DND-41 (cell line): Measurements from ENCODE around the gene TEKT5.

ENCODE experiments used
- ATAC-seq: fragments of 200-7000 bp; cut with Tn5 transposase; 3 replicates; pipeline ENCODE4 v1.9.1; 2021; ENCODE audit warnings: low read depth; ENCODE audit not compliant: insufficient read depth
- DNase-seq: peaks from one replicate; pipeline ENCODE4 v3.0.0-alpha.2; 2020
- H2AFZ ChIP-seq: 2 replicates; pipeline ENCODE4 v1.6.0; 2012; ENCODE audit warnings: low read depth, low read length
- H3K27ac ChIP-seq: 2 replicates; pipeline ENCODE4 v1.5.1; 2012; ENCODE audit warnings: low read length, inconsistent platforms
- H3K27me3 ChIP-seq: fragments of 200-600 bp; sonication (generic); 2 replicates; pipeline ENCODE4 v1.6.0; 2012; ENCODE audit warnings: low read length, mild to moderate bottlenecking, inconsistent platforms; ENCODE audit not compliant: insufficient read depth, poor library complexity
- H3K36me3 ChIP-seq: 2 replicates; pipeline ENCODE4 v1.5.1; 2012; ENCODE audit warnings: low read length, inconsistent platforms; ENCODE audit not compliant: insufficient read depth
- H3K4me1 ChIP-seq: 2 replicates; pipeline ENCODE4 v1.5.1; 2012; ENCODE audit warnings: mild to moderate bottlenecking, low read length; ENCODE audit not compliant: insufficient read depth
- H3K4me2 ChIP-seq: 2 replicates; pipeline ENCODE4 v1.6.0; 2012; ENCODE audit warnings: mild to moderate bottlenecking, moderate library complexity, low read length, inconsistent platforms; ENCODE audit not compliant: insufficient read depth
- H3K4me3 ChIP-seq, 2 experiments: fragments of 200-600 bp in 1 of 2; shearing (Covaris generic) in 1 of 2; 2 replicates each; pipeline ENCODE4 v1.5.1; 2012 to 2016; ENCODE audit warnings: inconsistent platforms in 2 of 2, low read length in 2 of 2, mild to moderate bottlenecking in 2 of 2, low read depth in 1 of 2, moderate library complexity in 1 of 2
- H3K79me2 ChIP-seq: 2 replicates; pipeline ENCODE4 v1.6.0; 2012; ENCODE audit warnings: low read length, inconsistent platforms; ENCODE audit not compliant: insufficient read depth
- H3K9ac ChIP-seq: 2 replicates; pipeline ENCODE4 v1.6.0; 2012; ENCODE audit warnings: low read depth, mild to moderate bottlenecking, inconsistent platforms, low read length, moderate library complexity
- H3K9me3 ChIP-seq: 2 replicates; pipeline ENCODE4 v1.5.1; 2012; ENCODE audit warnings: low read length, moderate library complexity, mild to moderate bottlenecking, inconsistent platforms; ENCODE audit not compliant: insufficient read depth, severe bottlenecking
- H4K20me1 ChIP-seq: 2 replicates; pipeline ENCODE4 v1.6.0; 2012; ENCODE audit warnings: low read length; ENCODE audit not compliant: insufficient read depth
- EZH2 ChIP-seq: IDR thresholded peaks from 3 replicates; pipeline ENCODE4 v1.6.1; 2012; ENCODE audit warnings: borderline replicate concordance, low read depth, mild to moderate bottlenecking, moderate library complexity, low read length, inconsistent platforms; ENCODE audit not compliant: severe bottlenecking
- TF ChIP-seq, protein P1 (sequence below): IDR thresholded peaks from 2 replicates; pipeline ENCODE4 v1.5.1; 2012; ENCODE audit warnings: borderline replicate concordance, low read length, moderate library complexity, mild to moderate bottlenecking; ENCODE audit not compliant: poor library complexity, severe bottlenecking; ENCODE audit errors: extremely low read depth

Gene TEKT5

DNA sequence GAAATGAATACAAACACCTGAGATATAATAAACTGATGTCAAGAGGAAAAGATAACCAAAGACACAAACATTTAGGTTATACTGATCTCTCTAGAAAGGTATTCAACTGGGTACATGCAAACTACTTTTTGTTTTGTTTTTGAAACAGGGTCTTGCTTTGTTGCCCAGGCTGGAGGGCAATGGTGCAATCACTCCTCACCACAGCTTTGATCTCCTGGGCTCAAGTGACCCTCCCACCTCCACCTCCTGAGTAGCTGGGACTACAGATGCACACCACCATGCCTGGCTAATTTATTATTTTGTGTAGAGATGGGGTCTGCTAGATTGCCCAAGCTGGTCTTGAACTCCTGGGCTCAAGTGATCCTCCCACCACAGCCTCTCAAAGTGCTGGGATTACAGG lies 38.1 kb downstream of the TEKT5 start:
- Histone ChIP-seq H3K4me1 (no peaks in the 10 kb centered on the region), H3K9ac (no peak overlapping the region), H3K9me3 (no peaks in the 10 kb centered on the region), H2AFZ (no peak overlapping the region), H3K4me2 (no peak overlapping the region), H3K27ac (no peak overlapping the region), H4K20me1 (no peaks in the 10 kb centered on the region), H3K79me2 (no peaks in the 10 kb centered on the region), H3K36me3 (no peaks in the 10 kb centered on the region), H3K4me3 (no peak overlapping the region), H3K27me3 (no peaks in the 10 kb centered on the region)
- ATAC-seq (no peak), DNase-seq (no peak)
- TF ChIP-seq, protein P1, sequence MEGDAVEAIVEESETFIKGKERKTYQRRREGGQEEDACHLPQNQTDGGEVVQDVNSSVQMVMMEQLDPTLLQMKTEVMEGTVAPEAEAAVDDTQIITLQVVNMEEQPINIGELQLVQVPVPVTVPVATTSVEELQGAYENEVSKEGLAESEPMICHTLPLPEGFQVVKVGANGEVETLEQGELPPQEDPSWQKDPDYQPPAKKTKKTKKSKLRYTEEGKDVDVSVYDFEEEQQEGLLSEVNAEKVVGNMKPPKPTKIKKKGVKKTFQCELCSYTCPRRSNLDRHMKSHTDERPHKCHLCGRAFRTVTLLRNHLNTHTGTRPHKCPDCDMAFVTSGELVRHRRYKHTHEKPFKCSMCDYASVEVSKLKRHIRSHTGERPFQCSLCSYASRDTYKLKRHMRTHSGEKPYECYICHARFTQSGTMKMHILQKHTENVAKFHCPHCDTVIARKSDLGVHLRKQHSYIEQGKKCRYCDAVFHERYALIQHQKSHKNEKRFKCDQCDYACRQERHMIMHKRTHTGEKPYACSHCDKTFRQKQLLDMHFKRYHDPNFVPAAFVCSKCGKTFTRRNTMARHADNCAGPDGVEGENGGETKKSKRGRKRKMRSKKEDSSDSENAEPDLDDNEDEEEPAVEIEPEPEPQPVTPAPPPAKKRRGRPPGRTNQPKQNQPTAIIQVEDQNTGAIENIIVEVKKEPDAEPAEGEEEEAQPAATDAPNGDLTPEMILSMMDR: no peak
- no peak for TF ChIP-seq EZH2

GRCh38 chr16:10655415-10655977 lies 39.2 kb downstream of the TEKT5 start:
- no peak overlapping the region for H3K9ac ChIP-seq
- no peak overlapping the region for H3K4me3 ChIP-seq
- DNase-seq (no peak), ATAC-seq (no peak)
- no peak for TF ChIP-seq EZH2
- TF ChIP-seq, protein P1: no peak
- H3K4me1 ChIP-seq: no peaks in the 10 kb centered on the region
- no peaks in the 10 kb centered on the region for H3K36me3 ChIP-seq
- H3K9me3 ChIP-seq: no peaks in the 10 kb centered on the region
- no peaks in the 10 kb centered on the region for H3K79me2 ChIP-seq
- H3K4me2 ChIP-seq: no peak overlapping the region
- no peaks in the 10 kb centered on the region for H3K27me3 ChIP-seq
- H4K20me1 ChIP-seq: no peaks in the 10 kb centered on the region
- H2AFZ ChIP-seq: no peak overlapping the region
- H3K27ac ChIP-seq: no peak overlapping the region

DNA sequence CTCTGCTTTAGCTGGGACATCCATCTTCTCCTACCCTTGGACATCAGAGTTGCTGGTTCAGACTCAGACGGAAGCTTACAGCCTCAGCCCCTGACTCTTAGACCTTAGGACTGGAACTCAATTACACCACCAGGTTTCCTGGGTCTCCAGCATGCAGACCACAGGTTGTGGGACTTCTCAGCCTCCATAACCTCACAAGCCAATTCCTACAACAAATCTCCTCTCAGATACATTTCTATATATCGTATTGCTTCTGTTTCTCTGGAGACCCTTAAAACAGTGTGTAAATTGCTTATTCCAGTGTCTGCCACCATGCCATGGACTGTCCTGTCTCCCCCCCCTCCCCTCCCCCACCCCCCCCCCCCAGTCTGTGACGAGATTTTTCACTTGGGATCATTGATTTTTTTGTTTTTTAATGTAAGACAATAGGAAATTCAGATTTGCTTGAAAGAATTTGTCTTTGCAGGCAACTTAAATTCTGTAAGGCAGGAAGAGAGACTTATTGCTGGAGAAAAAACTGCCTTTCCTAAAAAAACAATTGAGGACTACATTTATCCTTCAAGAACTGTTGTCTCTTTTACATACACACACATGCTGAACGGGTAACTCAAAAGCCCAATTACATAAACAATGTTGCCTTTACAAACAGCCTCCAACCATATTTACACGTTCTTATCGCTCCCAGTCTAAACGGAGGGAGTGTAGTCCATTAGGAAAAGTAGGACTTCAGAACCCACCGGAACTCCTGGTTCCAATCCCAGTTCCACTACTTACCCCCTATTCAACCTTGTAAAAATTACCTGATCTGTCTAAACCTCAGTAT lies 39.9 kb downstream of the TEKT5 start:
- ATAC-seq (no peak), DNase-seq (no peak)
- Histone ChIP-seq H3K27me3 (no peaks in the 10 kb centered on the region), H3K4me3 (no peak overlapping the region), H3K9me3 (no peaks in the 10 kb centered on the region), H3K27ac (no peak overlapping the region), H3K9ac (no peak overlapping the region), H3K36me3 (no peaks in the 10 kb centered on the region), H3K79me2 (no peaks in the 10 kb centered on the region), H3K4me2 (no peak overlapping the region), H3K4me1 (no peaks in the 10 kb centered on the region), H2AFZ (no peak overlapping the region), H4K20me1 (no peaks in the 10 kb centered on the region)
- TF ChIP-seq, protein P1: no peak
- no peak for TF ChIP-seq EZH2
